Activated CD4-positive, alpha-beta T cell treated with anti-CD3 and anti-CD28 coated beads, Interleukin-2, amount 50 U/mL, for 16 hours (primary cell): ENCODE results near the gene IL31.
A peak's percentile ranks its signal among the peaks of the same experiment; 100 is the strongest.

Experiments
- DNase-seq: peaks from one replicate; pipeline ENCODE4 v3.0.0-alpha.2; 2020

The IL31 gene

DNA sequence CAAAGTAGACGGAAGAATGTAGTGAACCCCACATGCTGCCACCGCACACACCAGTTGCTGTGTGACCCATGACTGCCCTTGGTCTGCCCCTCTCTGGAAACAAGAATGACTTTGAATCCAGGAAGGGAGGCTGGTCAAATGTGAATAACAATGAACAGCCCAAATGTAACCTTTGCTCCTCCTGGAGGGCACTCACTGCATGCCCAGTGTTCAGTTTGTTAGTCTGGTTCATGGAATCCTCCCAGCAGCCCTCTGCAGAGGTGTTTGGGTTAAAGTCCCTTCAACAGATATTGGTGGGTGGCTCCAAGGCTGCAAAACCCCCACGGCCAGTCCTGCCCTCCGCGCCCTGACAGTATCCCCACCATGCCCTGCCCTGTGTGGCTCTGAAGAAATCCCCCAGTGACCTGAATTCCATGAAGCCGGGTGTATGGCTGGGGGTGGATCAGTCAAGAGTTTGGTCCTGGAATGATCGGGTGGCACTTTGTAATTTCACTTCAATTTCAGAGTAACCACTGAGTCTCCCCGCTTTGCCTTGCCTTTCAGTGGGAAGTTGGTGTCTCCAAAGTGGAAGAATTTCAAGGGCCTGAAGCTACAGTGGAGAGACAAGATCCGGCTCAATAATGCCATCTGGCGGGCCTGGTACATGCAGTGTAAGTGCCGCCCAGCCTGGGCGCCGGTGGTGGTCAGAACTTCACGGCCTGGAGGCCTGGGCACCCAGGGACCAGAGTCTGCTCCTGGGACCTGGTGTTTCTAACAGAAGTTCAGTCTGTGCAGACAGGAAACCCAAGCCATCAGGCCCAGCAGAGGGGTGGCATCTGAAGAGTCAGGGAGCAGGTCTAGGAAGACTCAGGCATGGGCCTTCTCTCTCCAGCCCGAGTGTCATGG lies 47.1 kb downstream of the IL31 start:
- no peak for DNase-seq

DNA sequence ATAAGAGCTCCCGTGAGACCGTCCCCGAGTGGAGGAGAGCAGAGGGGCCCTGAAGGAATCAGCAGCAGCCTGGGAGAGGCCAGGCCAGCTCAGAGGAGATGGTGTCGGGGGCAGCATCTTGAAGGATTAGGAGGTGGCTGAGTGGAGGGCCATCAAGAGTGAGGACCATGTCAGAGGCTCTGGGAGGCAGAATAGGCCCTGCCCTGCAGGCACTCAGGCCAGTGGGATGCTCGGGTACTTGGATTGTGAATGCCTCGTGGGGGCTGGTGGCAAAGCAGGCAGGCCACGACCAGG lies 47.7 kb downstream of the IL31 start:
- DNase-seq = no peak

DNA sequence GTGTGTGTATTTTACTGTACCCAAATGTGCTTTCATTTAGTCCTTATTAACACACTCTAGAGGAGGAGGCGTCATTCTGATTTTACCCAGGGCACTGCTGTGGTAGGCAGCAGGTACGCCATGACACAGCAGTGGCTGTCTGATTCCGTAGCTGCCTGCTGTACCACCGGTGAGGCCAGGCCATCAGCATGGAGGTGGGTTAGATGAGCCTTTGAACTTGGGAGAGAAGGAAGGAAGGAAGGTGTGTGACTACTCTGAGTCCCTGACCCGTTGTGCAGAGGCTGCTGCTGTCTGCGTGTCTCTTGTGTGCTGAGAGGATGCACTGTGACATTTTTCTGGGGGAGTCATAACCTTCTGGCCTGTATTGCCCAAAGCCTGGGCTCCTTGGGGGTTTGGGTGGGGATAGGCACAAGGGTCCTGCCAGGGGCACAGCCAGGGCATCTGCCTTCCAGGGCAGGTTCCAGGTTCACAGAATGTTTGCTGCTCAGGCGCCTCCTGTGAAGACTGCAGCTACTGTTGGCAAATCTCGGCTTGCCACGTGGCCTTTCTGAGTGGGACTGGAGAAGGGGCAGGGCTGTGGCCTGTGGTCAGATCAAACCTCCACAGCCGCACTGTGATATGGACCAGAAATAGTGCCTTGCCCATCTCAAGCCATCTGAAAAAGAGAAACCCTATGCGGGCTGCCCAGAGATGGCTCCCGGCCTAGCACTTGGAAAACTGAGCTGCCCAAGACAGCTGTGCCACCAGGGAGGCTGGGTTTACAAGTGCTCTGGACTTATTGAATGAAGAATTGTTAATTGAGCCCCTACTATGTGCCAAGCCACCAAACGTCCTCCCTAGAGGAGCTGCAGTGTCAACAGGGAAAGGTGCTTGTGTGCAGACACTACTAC lies 48.3 kb downstream of the IL31 start:
- no peak for DNase-seq

DNA sequence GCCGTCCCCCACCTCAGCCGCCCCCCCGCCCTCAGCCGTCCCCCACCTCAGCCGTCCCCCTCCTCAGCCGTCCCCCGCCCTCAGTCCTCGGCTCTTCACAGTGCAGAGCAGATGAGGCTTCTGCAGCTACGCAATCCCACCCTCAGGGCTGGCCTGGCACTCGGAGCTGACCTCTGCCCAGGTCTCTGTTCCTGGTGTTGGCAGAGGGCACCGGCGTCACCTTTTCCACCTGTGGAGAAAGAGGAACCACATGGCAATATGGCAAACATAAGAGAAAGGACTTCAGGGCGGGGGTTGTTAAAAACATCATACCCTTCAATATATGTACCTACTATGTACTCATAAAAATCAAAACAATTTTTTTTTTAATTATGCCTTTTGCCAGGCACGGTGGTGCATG lies 49.7 kb downstream of the IL31 start:
- no peak for DNase-seq

DNA sequence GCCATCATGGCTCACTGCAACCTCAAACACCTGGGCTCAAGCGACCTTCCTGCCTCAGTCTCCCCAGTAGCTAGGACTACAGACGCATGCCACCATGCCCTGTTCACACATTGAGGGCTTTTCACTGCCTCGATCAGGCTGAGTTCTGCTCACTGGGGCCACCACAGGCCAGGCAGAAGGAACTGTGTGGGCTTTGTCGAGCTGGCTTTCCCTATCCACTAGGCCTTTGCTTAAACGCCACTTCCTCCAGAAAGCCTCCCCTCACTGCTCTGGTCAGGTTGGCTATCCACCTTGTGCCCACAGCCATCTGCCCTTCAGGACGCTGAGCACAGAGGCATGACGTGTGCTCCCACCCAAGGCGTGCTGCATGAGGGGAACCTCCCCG lies 50.3 kb downstream of the IL31 start:
- DNase-seq = no peak

DNA sequence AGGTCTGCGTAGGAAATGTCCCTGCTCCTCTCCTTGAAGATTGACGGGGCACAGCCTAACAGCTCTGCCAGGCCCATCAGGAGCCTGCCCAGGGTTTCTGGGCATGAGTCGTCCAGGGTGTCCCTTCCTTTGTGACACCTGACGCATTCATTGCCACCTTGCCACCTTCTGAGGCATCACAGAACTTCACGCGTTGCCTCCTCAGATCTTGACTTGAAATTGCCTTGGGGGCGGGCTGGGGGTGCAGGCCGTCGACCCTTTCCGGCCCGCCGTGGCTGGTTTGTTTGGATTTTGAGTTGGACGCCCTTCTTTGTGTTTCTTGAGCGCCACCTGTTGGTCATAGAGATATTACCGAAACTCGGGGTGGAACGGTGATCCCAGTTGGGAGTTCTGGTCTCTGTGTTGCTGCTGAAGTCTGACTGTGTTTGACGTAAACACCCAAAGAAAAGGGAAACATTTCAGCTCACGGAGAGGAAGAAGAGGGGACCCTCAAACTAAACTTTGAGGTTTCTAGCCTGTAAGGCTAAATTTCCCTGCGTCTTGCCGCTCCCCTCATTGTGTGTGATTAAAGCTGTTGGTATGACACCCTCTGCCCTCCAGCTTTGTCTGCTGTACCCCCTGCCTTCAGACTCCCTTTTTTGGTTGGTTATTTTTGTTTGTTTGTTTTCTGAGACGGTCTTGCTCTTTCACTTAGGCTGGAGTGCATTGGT lies 50.8 kb downstream of the IL31 start:
- DNase-seq = peak; percentile 71
